RCC 7860 (cell line): Measurements from ENCODE around the gene E2F2.

Source experiments
- DNase-seq: peaks from one replicate; pipeline ENCODE4 v3.0.0-alpha.2; 2015; ENCODE audit warnings: low spot score
- FAIRE-seq: peaks from 2 replicates; lab custom pipeline; 2012; peaks lifted over from hg19 to GRCh38; lab: Jason Lieb, UNC

E2F2 gene

DNA sequence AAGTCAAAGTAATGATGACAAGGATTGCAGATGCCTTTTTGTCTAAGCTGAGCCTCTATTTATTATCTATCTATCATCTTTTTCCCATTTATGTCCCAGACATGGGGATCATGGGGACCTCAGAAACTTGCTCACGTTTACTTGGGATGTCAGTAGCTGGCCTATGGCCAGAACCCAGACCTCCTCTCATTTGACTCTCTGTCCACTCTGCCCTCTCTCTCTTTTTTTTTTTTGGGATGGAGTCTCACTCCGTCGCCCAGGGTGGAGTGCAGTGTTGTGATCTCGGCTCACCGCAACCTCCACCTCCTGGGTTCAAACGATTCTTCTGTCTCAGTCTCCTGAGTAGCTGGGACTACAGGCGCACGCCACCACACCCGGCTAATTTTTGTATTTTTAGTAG is 32.0 kb upstream of the E2F2 start:
- no peak for FAIRE-seq
- DNase-seq: no peak

DNA sequence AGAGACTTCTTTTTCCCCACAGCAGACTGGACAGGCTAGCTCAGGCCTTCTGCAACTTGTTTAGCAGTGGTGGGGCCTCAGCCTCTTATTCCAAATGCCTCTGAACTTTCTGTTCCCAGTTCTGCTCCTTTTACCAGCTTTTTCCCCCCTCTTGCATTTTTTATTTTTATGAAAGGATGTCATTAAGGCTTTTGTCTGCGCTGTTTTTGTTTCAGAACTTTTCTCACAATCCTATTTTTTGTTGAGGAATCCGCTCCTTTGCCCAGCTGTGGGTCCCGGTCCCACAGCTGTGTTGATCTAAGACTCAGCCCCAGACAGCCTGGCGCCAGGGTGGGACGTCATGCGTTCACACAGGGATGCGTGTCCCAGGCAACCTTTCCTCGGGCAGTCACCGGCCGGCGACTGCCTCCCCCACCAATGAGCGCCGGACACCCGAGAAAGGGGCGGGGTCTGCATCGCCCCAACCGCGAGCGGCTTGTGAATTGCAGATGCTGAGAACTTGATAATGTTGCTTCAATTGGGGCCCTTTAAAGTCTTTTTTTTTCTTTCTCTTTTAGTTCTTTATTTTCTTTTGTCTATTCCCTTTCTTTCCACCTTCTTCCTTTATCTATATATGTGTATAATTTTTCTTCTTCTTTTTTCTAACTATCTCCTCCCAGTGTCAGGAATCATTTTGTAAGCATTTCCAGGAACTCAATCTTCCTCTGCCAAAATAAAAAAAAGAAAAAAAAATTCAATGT is 31.3 kb upstream of the E2F2 start:
- FAIRE-seq (peak; percentile 88), DNase-seq (peak; percentile 94)

DNA sequence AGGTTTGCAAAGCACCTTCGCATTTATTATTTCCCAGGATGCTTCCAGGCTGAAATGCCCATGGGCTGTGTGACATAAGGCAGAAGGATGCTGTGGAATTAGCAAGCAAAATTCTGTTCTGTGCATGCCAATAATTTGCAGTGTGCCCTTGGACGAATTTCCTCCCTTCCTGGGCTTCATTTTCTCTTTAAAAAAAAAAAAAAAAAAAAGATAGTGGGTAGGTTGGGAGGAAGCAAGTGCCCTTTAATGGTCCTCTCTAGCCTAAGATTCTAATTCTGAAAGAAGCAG is 30.7 kb upstream of the E2F2 start:
- no peak for FAIRE-seq
- no peak for DNase-seq

DNA sequence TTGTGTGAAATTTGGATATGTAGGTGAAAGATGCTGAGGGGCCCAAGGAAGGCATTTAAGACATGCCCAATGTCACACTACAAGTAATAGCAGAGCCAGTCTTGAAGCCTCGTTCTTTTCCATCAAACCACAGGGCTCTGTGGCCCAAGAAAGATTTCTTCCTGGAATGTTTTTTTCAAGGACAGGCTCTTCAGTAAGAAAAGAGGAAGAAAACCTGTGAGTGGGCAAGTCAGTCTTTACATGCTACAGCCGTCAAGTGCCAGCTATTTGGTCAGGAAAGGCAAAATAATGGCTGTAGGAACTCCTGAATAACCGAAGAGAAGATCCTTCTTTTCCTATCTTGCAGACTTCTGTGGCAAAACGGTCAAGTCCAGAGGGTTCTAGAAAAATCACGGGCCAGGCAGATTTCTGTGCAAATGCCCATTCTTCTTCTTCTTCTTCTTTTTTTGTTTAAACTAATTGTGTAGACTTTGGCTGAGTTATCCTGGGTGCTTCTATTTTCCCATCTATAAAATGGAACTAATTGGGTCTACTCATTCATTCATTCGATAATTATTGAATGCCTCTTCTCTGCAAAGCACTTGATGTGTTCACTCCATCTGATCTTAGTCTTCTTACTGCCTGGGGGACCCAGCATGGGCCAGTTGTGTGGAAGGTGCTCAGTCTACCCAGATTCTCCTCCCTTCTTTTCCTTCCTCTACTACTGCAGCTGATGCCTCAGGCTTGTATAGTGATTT is 30.2 kb upstream of the E2F2 start:
- DNase-seq (no peak), FAIRE-seq (no peak)

DNA sequence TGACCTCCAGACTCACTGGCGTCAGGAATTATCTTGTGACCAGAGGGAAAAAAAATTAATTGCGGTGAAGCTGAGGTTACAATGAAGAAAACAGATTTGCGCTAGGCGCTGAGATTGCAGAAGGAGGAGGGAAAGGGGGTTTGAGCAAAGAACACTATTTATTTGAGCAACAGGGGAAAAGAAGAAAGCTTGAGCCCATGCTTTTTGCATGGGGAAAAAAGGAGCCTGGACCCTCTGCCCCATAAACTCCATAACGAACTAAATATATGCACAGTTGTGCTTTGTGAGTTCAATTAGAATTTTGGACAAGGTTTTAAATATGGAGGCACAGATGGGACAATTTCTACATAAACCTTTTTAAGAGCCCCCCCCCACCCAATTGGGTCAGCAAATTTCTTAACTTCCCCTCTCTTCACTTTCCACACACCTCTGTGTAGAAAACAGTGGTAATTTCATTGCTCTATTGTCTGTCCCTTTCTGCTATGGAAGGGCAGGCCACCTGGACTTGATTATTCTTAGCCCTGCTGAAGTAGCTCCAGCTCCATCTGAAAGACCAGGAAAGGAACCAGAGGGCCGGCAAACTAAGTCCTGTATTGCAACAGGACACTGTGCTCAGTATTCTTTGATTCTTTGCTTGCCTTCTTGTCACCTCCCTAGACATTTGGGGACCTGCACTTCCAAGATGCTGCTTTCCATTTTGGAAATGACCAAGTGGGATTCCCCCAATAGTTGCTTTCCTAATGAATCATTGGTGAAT is 29.1 kb upstream of the E2F2 start:
- DNase-seq (no peak), FAIRE-seq (no peak)

DNA sequence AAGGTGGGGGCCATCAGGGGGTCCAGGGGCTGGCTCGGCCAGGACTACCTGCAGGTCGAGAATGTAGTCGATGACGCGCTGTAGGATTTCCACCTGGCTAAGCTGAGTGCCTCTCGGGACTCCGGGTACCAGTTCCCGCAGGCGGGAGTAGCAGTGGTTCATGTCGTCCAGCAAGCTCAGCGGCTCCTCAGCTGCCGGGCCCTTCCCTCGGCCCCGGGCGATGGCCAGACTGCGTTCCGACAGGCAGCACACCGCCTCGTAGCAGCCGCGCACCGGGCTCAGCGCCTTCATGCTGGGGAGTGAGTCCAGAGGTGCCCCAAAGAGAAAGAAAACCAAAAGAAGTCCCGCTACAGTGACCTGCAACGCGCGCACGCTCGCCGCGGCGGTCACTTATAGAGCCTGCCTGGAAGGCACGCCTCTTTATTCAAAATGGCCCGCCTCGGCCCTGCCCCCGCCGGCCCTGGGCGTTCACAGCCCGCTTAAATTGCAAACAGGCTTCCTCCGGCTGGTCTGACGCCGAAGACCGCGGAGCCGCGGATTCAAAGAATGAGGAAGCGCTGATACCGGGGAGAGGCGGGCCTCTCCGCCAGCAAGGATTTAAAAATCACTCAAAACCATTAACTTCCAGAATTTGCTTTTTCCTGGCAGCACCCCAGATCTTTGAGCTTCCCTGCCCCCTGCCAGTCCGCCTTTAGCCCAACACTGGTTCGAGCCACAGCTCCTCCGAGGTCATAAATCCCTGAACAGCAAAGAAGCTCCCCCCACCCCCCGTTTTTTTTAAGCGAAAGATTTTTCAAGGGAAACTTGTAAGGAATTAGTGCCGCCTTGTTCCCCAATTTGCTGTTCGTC is 28.3 kb upstream of the E2F2 start, which contains the start of gene ID3:
TSS of gene ID3 (minus strand) at position 366 of the 849 bp plus-strand sequence. CDS start at position 291, 75 bp downstream.
- FAIRE-seq (peak; percentile 83), DNase-seq (peak; percentile 93)

DNA sequence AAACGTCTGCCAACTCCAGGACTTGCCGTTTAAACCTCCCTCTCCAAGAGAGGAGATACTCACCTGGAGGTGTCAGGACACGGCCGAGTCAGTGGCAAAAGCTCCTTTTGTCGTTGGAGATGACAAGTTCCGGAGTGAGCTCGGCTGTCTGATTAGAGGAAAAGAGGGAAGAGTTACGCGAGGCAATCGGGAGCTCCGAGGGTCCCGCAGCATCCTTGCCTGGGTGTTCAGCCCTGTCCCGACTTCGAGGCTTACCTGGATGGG is 27.8 kb upstream of the E2F2 start:
- FAIRE-seq: no peak
- DNase-seq: no peak

DNA sequence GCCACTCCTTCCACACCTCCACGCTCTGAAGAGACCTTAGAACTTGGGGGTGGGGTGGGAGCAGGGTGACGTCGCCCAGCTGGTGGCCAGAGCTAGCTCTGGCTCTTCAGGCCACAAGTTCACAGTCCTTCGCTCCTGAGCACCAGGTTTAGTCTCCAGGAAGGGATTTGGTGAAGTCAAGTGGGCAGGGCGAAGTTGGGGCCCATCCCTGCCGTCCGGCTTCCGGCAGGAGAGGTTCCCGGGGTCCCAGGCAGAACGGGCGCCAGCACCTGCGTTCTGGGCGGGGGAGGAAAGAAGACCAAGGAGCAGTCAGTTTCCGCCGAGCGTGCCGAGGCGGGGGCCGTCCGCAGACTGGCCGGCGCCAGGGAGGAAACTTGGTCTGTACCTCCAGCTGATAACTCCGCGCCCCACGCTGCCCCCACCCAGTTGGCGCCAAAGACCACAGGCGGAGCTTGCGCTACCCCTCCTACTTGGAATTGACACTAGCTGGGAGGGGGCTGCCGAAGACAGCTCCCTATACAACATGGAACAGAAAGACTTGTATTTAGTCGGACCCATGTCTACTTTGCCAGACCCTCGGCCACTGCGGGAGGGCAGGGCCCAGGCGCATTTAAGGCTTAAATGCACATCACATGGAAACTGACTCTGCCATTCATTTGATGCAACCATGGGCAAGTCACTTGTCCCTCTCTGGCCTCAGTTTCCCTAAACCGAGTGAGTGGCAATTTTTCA is 27.3 kb upstream of the E2F2 start:
- FAIRE-seq (no peak), DNase-seq (peak; percentile 86)

DNA sequence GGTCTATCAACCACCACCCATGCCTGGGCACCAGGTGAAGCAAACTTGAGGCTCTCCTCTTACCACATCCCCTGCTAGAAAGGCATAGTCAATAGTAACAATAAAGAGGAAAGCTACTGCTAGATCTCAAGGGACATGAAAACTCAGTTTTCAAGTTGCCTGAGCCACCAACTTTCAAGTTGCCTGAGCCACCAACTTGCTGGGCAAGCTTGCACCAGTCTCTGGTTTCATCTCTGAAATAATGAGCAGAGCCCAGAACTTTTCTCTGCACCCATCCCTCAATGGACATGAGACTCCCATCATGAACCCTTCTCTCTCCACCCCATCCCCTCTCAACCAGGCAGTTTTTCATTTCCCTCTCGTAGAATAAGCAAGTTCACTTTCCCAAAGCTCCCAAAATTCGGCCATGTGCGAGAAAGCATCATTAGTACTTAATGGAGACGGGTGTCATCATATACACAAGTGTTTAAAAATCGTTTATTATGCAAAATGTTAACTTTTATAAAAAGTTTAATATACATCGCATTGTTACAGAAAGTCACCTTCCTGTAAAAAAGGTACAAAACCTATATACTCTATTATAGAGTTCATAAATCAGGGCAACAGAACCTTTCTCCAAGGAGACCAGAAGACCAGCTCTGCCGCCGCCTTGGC is 26.6 kb upstream of the E2F2 start:
- DNase-seq: no peak
- no peak for FAIRE-seq

DNA sequence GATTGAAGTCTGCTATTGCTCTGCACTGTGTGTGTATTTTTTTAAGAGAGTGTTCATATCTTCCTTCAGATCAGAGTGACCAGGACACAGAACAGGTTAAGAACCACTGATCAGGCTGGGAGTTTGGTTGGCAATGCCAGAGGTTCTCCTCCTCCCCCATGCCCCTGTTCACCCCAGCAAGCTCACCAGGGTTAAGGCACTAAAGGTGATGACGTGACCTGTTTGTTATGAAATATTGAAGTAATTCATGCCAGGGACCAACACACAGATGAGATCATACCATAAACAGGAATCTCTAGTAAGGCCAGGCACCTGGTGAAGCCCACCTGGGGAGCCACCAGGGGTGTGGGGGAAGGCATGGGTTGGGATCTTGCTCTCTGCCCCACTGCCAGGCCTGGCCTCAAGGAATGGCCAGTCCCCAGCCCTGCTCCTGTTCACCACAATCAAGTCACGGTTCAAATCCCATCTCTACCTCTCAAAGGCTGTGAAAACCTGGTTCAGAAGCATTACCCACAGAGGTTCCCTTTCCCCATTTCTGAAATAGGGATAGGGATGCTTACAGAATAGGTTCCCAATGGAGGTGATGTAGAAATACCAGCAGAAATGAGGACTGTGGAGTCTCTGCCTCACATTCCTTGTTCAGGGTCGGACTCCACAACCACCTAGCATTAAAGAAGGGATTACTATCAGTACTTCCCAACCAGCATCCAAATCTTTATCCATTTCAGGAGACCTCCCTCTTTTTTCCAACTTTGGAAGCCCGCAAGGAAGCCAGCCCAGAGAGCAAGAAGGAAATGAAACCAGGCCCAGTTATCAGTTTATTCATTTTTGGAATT is 25.8 kb upstream of the E2F2 start:
- FAIRE-seq (no peak), DNase-seq (peak; percentile 84)

DNA sequence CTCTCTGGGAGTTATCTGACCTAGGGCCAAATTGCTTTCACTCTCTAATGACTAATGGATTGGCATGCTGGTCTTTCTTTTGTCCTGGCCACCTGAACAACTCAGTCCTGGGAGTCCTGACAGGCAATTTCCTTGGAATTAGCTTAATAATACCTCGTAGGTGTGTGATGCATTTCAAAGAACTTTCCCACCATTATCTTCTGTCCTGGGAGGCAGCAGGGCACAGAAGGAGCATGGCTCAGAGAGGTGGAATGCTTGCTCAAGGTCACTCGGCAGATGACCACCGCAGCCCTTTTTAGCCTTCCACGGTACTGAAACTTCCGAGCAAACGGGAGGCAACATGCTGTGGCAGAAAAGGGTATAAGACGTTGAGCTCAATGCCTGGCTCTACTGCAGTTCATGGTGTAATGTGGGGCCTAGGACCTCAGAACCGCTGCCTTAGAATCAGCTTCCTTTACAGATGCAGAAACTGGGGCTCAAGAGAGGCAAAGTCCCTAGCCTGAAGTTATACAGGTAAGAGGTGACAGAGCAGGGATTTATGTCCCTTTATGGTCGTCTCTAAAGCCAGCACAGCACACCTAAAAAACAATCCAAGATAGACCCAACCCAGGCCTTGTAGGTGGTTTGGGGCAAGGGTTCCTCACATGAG is 25.1 kb upstream of the E2F2 start:
- peak; percentile 82 for FAIRE-seq
- peak; percentile 96 for DNase-seq

DNA sequence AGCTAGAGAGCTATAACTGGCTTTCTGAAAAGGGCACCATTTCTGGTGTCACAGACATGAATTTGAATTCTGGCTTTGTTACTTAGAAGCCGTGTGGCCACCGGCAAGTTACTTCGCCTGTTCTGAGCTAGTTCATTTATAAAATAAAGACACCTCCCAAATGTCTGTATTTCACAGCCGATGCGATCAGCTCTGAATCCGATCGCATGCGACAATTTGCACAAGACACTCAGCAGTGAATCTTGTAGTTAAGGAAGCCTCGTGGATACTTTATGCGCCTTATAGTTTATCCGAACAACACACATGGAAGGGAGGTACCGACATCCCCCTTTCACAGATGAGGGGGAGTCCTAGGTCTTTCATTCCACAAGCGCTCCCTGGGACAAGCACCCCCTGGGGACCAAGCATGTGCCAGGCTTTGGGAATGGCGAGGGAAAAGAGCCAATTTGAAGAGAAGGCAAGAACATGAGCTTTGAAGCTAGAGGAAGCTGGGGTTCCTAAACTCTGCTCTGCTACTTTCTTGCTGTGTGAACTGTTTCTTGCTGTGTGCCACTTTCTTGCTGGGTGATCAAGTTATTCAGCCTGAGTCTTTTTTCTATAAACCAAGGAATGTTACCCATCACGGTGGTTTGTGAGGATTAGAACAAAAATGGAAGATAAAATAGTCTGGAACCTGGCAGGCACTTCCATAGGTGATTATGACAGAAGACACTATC is 24.4 kb upstream of the E2F2 start:
- DNase-seq: no peak
- FAIRE-seq: no peak

DNA sequence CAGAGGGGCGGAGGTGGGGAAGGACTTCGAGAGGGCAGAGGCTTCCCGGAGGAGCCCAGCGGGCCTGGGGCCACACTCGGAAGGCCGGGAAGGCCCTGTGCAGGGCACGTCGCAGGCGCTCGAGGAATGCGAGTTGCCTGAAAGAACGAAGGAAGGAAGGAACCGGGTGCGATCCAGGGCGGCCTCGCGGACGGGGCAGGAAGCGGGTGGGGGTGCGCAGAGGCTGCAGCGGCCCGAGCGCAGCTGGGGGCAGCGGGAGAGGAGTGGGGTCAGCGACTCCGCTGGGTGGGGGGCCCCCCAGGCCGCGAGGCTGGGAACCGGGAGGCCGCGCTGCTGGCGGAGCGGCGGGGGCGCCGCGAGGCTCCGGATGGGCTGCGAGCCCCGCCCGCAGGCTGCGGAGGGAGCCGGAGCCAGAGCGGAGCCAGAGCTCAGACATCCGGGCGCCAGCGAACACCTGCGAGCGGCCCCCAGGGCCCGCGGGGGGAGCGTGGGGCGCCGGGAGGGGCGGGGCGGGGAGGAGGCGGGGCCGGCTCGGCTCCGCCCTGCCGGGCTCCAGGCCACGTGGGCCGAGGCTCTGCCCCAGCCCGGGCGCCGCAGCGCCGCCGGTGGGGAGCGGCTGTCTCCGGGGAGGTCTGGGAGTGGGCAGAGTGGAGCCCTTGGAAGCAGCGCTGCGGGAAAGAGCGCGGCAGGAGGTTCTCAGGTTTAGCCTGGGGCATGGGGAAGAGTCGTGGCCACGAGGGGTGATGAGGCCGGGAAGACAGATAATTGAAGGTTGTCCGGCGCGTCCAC is 23.6 kb upstream of the E2F2 start:
- no peak for FAIRE-seq
- DNase-seq: peak; percentile 85

DNA sequence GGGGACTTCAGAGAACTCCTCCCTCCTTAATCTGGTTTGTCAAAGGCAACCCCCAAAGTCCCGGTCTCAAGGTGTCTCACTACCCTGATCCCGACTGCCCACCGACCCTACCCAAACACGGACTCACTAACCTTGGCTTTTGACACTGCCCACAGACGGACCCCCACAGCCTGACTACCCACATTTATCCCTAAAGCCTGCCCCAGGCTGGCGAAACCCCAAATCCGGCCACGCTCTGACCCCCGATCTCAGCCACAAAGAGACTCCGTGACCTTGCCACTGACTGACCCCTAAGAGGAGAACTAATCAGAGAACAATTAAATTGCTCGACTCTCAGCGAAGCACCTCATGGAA is 23.1 kb upstream of the E2F2 start:
- DNase-seq: no peak
- FAIRE-seq: no peak

DNA sequence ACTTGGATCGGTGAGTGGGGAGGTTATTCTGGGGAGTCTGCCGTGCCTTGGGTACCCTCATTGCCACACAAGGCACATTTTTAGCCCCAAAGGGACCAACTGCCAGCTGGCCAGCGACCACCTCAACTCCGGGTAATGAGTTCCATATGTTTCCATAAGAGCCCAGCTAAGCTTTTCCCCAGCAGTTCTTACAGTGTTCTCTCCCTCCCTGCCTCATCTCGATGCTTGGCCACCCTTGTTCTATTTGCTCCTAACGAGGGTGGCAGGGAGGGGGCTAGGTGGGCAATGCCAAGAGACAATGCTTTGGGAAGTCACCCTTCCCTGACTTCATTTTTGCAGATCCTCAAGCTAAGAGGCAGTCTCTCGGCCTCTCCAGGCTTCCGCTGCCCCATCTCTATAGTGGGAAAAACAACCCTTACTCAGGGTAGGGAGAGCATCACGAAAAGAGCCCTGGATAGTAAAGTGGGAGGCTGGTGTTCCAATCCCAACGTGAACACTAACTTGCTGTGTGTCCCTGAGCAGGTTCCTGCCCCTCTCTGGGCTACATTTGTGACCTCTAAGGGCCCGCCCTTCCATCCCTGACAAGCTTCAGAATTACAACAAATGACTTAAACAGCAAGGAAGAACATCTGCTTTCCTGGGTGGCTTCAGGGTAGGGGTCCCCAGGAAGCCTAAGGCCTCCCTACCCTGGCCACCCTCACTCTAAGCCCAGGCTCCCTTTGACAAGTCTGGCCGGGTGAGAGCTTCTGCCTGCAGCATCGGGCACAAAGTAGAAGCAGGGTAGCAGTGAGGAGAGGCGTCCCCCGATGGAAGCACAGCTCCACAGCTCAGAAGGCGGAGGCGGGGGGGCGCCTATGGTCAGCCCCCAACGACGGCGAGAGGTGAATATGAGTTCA is 22.4 kb upstream of the E2F2 start:
- FAIRE-seq (no peak), DNase-seq (no peak)

DNA sequence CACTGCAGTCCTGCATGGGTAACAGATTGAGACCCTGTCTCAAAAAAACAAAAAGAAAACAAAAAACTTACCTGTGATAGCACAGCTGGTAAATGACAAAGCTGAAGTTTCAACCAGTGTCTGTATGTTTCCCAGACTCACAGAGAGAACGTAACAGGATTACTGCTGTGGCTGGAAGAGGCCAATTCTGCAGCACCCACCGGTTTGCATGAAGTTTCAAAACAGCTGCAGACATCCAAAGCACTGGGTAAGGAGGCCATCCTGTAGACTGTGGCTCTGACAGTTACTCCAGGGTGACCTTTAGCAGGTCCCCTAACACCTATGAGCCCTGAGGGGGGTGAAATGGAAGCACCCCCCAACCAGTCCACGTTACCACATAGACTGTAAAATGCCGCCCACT is 20.8 kb upstream of the E2F2 start:
- FAIRE-seq (no peak), DNase-seq (no peak)
